HL-60 (cell line): Measurements from ENCODE around the gene SORCS2.

Experiments used
- CTCF ChIP-seq: IDR thresholded peaks from one replicate; pipeline ENCODE4 v1.5.1; 2011; ENCODE audit warnings: low read length, control low read depth, inconsistent platforms; ENCODE audit not compliant: insufficient read depth
- GABPA ChIP-seq: IDR thresholded peaks from 2 replicates; pipeline ENCODE4 v1.6.1; 2012; ENCODE audit warnings: low read depth
- POLR2AphosphoS5 ChIP-seq: IDR thresholded peaks from 2 replicates; pipeline ENCODE4 v1.6.1; 2012; ENCODE audit warnings: low read depth
- TF ChIP-seq, protein P1 (sequence below): IDR thresholded peaks from 2 replicates; pipeline ENCODE4 v1.6.1; 2012; ENCODE audit warnings: low read depth; ENCODE audit not compliant: insufficient replicate concordance

- TF ChIP-seq POLR2AphosphoS5 (no peak), CTCF (no peak), GABPA (no peak)
- TF ChIP-seq, protein P1, sequence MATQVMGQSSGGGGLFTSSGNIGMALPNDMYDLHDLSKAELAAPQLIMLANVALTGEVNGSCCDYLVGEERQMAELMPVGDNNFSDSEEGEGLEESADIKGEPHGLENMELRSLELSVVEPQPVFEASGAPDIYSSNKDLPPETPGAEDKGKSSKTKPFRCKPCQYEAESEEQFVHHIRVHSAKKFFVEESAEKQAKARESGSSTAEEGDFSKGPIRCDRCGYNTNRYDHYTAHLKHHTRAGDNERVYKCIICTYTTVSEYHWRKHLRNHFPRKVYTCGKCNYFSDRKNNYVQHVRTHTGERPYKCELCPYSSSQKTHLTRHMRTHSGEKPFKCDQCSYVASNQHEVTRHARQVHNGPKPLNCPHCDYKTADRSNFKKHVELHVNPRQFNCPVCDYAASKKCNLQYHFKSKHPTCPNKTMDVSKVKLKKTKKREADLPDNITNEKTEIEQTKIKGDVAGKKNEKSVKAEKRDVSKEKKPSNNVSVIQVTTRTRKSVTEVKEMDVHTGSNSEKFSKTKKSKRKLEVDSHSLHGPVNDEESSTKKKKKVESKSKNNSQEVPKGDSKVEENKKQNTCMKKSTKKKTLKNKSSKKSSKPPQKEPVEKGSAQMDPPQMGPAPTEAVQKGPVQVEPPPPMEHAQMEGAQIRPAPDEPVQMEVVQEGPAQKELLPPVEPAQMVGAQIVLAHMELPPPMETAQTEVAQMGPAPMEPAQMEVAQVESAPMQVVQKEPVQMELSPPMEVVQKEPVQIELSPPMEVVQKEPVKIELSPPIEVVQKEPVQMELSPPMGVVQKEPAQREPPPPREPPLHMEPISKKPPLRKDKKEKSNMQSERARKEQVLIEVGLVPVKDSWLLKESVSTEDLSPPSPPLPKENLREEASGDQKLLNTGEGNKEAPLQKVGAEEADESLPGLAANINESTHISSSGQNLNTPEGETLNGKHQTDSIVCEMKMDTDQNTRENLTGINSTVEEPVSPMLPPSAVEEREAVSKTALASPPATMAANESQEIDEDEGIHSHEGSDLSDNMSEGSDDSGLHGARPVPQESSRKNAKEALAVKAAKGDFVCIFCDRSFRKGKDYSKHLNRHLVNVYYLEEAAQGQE, result no peak
These were observed 82.7 kb downstream of the SORCS2 start for GRCh38 chr4:7275067-7275466.
